WERI-Rb-1 (cell line): Measurements from ENCODE around the gene MTRR.

Source experiments
- DNase-seq: peaks from one replicate; pipeline ENCODE4 v3.0.0-alpha.2; 2020
- H3K27ac ChIP-seq: fragments of 250-450 bp; sonication (Bioruptor Pico); 2 replicates; pipeline ENCODE4 v1.5.1; 2020; ENCODE audit warnings: mild to moderate bottlenecking, moderate library complexity
- H3K27me3 ChIP-seq: fragments of 250-450 bp; sonication (Bioruptor Pico); 2 replicates; pipeline ENCODE4 v1.5.1; 2021; ENCODE audit warnings: mild to moderate bottlenecking, low read depth, moderate library complexity; ENCODE audit not compliant: insufficient read depth, severe bottlenecking
- H3K36me3 ChIP-seq: fragments of 250-450 bp; sonication (Bioruptor Pico); 2 replicates; pipeline ENCODE4 v1.5.1; 2020; ENCODE audit warnings: mild to moderate bottlenecking, moderate library complexity
- H3K4me3 ChIP-seq: 2 replicates; pipeline ENCODE4 v1.5.1; 2011; ENCODE audit warnings: low read depth, mild to moderate bottlenecking, control low read depth, low read length
- H3K9me3 ChIP-seq: fragments of 250-450 bp; sonication (Bioruptor Pico); 2 replicates; pipeline ENCODE4 v1.5.1; 2021; ENCODE audit warnings: mild to moderate bottlenecking, moderate library complexity; ENCODE audit not compliant: severe bottlenecking
- CTCF ChIP-seq: IDR thresholded peaks from 2 replicates; pipeline ENCODE4 v1.5.1; 2011; ENCODE audit warnings: low read depth, mild to moderate bottlenecking, control low read depth, inconsistent platforms, low read length

The MTRR gene

GRCh38 chr5:7884491-7885267 is 15.7 kb downstream of the MTRR start:
- H3K9me3 ChIP-seq: no peaks in the 10 kb centered on the region
- no peak for TF ChIP-seq CTCF
- no peak overlapping the region for H3K4me3 ChIP-seq
- H3K36me3 ChIP-seq: peaks cover 82% of the 10 kb centered on the region
- DNase-seq: no peak
- H3K27ac ChIP-seq: no peak overlapping the region
- H3K27me3 ChIP-seq: no peaks in the 10 kb centered on the region

- no peak for DNase-seq
These were observed 18.0 kb downstream of the MTRR start for GRCh38 chr5:7886849-7887475.

GRCh38 chr5:7888901-7889300 is 20.0 kb downstream of the MTRR start:
- Histone ChIP-seq H3K36me3 (peaks cover 80% of the 10 kb centered on the region), H3K9me3 (no peaks in the 10 kb centered on the region), H3K4me3 (no peak overlapping the region), H3K27ac (no peak overlapping the region), H3K27me3 (no peaks in the 10 kb centered on the region)
- no peak for DNase-seq
- TF ChIP-seq CTCF: no peak

More at GRCh38 chr5:7886849-7887475, 18.0 kb downstream of the MTRR start:
- TF ChIP-seq CTCF: no peak; the same call in 1 of the 2 replicates
- Histone ChIP-seq H3K4me3 (no peak overlapping the region), H3K36me3 (peaks cover 77% of the 10 kb centered on the region), H3K9me3 (no peaks in the 10 kb centered on the region), H3K27ac (no peak overlapping the region), H3K27me3 (no peaks in the 10 kb centered on the region)

GRCh38 chr5:7894439-7894838 is 25.5 kb downstream of the MTRR start:
- H3K27me3 ChIP-seq: no peaks in the 10 kb centered on the region
- TF ChIP-seq CTCF: no peak
- no peak overlapping the region for H3K4me3 ChIP-seq
- H3K27ac ChIP-seq: no peak overlapping the region
- H3K36me3 ChIP-seq: peaks cover 95% of the 10 kb centered on the region
- DNase-seq: no peak
- H3K9me3 ChIP-seq: no peaks in the 10 kb centered on the region

- H3K27me3 ChIP-seq: no peaks in the 10 kb centered on the region
- H3K4me3 ChIP-seq: no peak overlapping the region
- no peak for DNase-seq
- H3K36me3 ChIP-seq: peaks cover 95% of the 10 kb centered on the region
- no peaks in the 10 kb centered on the region for H3K9me3 ChIP-seq
- TF ChIP-seq CTCF: no peak
- no peak overlapping the region for H3K27ac ChIP-seq
These were observed 25.9 kb downstream of the MTRR start for GRCh38 chr5:7894860-7895259.
